ENCODE results near the gene ACTG2. TPM values are rescaled to one million over a fixed set of nuclear protein-coding genes. Genes with fewer than 3 reads are reported as not detected.

ACTG2 gene
- total RNA-seq, 1 donor from 2014 or later = not detected

GRCh38 chr2:73969356-73969755 is 76.5 kb downstream of the ACTG2 start:
- no peaks in the 10 kb centered on the region for H3K4me1 Mint-ChIP-seq (ENCODE audit: low read depth, unreplicated experiment)
- H3K4me3 Mint-ChIP-seq (ENCODE audit: unreplicated experiment) = no peak overlapping the region
- no peak for DNase-seq
- no peak overlapping the region for H3K27ac Mint-ChIP-seq (ENCODE audit: unreplicated experiment)
- no peaks in the 10 kb centered on the region for H3K36me3 Mint-ChIP-seq (ENCODE audit: unreplicated experiment)
- peaks cover 2% of the 10 kb centered on the region for H3K27me3 Mint-ChIP-seq (ENCODE audit: unreplicated experiment)
- H3K9me3 Mint-ChIP-seq (ENCODE audit: unreplicated experiment) = peaks cover 2% of the 10 kb centered on the region
- no peak for TF ChIP-seq CTCF (IDR thresholded peaks at IDR 0.05; ENCODE audit: partially characterized antibody, unreplicated experiment)

Other genes starting within 250 kb of the ACTG2 start
- gene TPRKB, start 155.7 kb upstream of the ACTG2 start, total RNA-seq (ENCODE audit: unreplicated experiment) = 27.2 TPM
- gene DUSP11, start 112.9 kb upstream of the ACTG2 start, total RNA-seq (ENCODE audit: unreplicated experiment) = 20.8 TPM
- not detected for gene C2orf78, start 108.8 kb upstream of the ACTG2 start, total RNA-seq (ENCODE audit: unreplicated experiment)
- 48.9 TPM for gene STAMBP, start 64.0 kb upstream of the ACTG2 start, total RNA-seq (ENCODE audit: unreplicated experiment)
- gene DGUOK, start 33.9 kb downstream of the ACTG2 start, total RNA-seq (ENCODE audit: unreplicated experiment) = 96.8 TPM
- gene TET3, start 91.9 kb downstream of the ACTG2 start, total RNA-seq (ENCODE audit: unreplicated experiment) = 92.4 TPM